Hematopoietic multipotent progenitor cell (in vitro differentiated cells): ENCODE results near the gene DSE. TPM values are rescaled to one million over a fixed set of nuclear protein-coding genes. Genes with fewer than 3 reads are reported as not detected.

ENCODE experiments used
- DNase-seq, 3 donors: peaks; one replicate each; pipeline ENCODE4 v3.0.0-alpha.2; 2011 to 2015; ENCODE audit warnings: low read depth in 2 of 3, low spot score in 2 of 3
- total RNA-seq: library from RNA; depleted of rRNA; stranded (reverse); fragments of >200 nt; gene quantifications from one replicate; pipeline ENCODE4 v1.2.3, GENCODE V29; 2012

The DSE gene
- total RNA-seq, 1 donor: 35.8 TPM

DNA sequence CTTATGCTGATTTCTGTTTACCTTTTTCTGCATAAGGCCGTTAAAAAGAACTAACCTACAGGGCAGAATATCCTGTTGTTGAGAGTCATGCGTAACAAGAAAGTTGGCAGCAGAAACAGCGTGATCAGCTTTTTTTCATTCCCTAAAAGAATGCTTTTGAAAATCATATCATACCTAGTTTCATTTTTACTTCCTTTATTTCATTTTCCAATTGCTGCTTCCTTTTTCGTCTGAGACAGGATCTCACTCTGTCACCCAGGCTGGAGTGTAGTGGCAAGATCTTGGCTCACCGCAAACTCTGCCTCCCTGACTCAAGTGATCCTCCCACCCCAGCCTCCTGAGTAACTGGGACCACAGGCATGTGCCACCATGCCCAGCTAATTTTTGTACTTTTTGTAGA is 94.5 kb downstream of the DSE start:
- DNase-seq: peak in 2 of 3 donors; percentile 68 to 89

GRCh38 chr6:116467096-116467495 is 96.3 kb downstream of the DSE start:
- DNase-seq: no peak

DNA sequence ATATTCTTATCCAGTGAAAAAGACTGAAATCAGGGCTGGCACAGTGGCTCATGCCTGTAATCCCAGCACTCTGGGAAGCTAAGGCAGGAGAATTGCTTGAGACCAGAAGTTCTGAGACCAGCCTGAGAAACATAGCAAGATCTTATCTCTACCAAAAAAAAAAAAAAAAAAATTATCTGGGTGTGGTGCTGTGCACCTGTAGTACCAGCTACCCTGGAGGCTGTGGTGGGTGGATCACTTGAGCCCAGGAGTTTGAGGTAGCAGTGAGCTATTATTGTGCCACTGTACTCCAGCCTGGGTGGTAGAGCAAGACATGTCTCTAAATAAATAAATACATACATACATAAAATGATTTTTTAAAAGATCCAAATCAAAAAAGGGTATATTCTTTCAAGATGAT is 96.8 kb downstream of the DSE start:
- DNase-seq: no peak

DNA sequence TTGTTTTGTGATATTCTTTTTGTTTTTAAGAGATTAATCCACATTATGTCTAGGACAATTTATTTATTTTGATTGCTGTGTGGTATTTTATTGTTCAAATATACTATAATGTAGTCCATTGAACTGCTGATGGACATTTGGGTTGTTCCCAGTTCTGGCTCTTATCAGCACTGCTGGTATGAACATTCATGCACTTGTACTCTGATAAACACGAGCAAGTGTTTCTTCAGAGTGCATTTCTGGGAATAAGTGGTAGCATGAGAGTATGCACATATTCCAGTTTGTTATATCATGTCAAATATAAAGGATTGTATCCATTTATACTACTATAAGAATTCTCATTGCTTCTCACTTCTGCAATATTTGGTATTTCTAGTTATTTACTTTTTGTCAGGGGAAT is 97.5 kb downstream of the DSE start:
- no peak for DNase-seq

DNA sequence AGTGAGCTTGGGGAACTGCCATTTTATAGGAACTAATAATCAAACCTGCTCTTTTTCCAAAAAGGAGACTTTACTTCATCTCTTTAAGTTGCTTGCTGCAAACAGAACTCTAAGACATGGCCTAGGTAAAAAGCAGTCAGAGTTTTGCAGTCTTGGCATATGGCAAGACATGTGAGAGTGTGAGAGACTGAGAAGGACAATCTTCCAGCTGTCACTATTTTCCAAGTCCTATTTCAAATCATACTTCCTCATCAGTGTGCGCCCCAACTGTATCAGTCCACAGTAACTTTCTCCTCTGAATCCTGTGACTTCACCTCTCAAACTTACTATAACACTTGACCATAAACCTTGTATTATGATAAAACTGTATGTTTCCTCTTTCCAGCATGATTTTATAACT is 100.8 kb downstream of the DSE start:
- no peak for DNase-seq

DNA sequence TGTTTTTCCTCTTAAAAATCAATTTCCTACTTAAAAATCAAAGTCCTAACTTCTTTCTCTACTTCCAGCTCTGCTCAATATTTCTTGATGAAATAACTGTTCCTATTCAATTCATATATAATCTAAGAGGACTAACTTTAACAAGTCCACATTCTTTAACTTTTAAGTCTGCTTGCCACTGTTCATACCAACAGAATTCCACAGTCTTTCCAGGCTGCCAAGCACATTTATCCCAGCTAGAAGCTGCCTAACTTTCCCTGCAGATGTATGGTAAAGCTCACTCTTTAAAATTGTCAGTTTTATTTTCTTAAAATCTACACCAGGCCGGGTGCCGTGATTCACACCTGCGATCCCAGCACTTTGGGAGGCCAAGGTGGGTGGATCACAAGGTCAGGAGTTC is 102.0 kb downstream of the DSE start:
- no peak for DNase-seq

DNA sequence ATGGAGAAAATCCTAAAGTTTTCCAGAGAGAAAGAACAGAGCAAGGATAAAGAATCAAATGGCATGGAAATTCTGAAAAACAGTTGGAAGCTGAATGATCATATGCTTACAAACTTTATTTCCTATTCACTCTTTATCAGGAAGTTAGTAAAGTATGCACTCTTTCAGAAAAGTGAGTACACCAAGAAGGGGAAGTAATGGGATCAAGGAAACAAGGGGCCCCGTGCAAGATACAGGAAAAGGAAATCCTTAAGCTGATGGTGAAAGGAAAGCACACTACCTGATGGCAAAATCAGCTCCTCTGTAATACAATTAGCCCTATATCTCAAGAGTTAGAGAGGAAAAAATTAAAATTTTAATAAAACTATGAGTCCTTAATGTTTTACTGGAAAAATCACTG is 104.4 kb downstream of the DSE start:
- no peak for DNase-seq

GRCh38 chr6:116476002-116476678 is 105.4 kb downstream of the DSE start:
- peak in 2 of 3 donors; percentile 56 to 79 for DNase-seq

GRCh38 chr6:116482780-116483179 is 112.0 kb downstream of the DSE start:
- no peak for DNase-seq

DNA sequence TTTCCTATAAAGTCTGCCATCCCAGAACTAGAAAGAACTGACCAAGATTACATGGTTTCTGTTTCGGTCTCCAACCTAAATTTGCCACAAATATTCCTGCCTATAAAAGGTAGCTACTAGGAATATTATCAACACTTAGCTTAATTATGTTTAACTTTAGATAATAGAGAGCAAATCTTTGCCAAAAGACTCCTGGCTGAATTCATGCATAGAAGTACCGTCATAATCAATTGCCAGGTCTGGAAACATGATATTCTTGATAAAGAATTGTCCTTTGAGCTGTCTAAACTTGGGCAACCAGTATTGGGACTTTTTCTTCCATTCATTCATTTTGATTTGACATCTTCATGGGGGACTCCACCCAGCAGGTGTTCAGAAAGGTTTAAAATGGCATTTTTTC is 112.9 kb downstream of the DSE start:
- DNase-seq: no peak

- DNase-seq: no peak
These were observed 114.9 kb downstream of the DSE start for GRCh38 chr6:116485559-116486184.

DNA sequence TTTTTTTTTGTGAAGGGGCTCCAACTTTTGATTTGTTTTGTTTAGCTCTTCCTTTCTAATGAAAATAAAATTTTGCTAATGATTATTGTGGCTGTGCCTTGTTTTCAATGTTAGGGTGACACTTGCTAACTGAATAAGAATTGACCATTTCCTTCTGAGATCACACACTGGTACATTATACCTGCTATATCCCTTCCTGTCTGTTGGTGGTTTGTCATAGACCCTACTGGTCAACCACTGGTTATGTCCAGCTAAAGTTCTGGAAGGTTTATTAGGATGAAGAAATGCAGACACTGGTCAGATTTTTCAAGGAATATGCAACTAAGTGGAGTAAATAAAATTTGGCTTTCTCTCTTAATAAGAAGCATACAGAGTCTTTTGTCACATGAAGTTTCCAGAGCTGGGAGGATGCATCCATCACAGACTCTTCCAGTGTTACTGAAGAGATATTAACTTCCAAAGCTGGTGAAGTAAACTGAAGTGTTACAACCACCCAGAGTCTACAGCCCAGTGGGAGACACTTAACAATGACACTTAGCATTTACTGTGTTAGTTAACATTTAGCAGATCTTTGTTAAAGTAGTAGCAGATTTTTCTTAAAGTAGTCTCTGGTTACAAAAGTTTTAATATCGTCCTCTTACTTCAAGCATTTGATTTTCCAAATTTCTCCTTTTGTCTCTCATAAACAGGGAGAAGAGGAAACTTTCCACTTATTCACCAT is 121.0 kb downstream of the DSE start:
- DNase-seq: no peak

DNA sequence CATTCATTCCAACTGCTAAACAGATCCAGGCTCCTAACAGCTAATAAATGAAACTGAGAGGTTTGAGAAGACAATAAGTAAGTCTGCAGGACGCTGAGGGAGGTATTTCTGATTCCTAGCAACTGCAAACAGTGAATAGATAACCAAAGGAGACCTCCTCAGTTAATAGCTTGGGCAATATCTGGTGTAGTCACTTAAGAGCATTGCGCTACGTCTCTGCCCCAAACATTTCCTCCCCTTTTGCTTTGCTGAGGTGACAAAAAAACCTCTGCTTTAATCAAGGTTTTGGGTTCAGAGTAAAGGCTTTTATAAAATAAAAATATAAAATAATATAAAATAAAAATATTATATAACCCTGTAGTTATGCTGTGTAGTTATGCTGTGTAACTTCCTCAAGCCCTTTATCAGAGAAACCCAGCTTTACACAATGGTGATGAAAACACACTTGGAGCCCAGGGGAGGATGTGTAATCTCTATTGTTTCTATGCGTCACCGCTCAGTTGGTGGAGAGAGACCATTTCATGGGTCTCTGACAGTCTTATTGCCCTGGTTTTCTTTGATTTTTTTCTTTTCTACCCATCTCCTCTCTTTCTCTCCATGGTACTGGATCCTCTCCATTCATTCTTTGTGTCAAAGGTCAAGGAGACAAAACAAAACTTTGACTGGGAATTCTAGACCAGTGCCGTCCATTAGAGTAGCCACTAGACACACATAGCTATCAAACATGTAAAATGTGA is 121.8 kb downstream of the DSE start:
- DNase-seq: peak in 2 of 3 donors; percentile 54 to 80

Other genes with a start within 250 kb of the DSE start
- not detected for gene COL10A1, start 244.8 kb upstream of the DSE start, total RNA-seq
- 28.5 TPM for gene TSPYL4, start 116.9 kb upstream of the DSE start, total RNA-seq
- 111 TPM for gene TSPYL1, start 91.0 kb upstream of the DSE start, total RNA-seq
- gene CALHM6, start 90.4 kb downstream of the DSE start, total RNA-seq: 77.8 TPM
- under 0.01 TPM for gene CALHM5, start 140.7 kb downstream of the DSE start, total RNA-seq
- not detected for gene TRAPPC3L, start 174.7 kb downstream of the DSE start, total RNA-seq
- not detected for gene CALHM4, start 182.8 kb downstream of the DSE start, total RNA-seq
- 16.2 TPM for gene RWDD1, start 200.6 kb downstream of the DSE start, total RNA-seq
- 1.3 TPM for gene RSPH4A, start 245.5 kb downstream of the DSE start, total RNA-seq